WTC11 (cell line): ENCODE data around the gene DHX57. TPM values are rescaled to one million over a fixed set of nuclear protein-coding genes. Genes with fewer than 3 reads are reported as not detected.

Experiments used
- ATAC-seq: fragments of 200-7000 bp; cut with Tn5 transposase; 2 replicates; pipeline ENCODE4 v1.10.0; 2021; ENCODE audit warnings: mild to moderate bottlenecking, moderate library complexity
- CTCF ChIA-PET: fragments of 300-600 bp; sonication (Branson Sonifier 250); formaldehyde crosslinking; loops from one replicate; lab custom pipeline; 2021; ENCODE audit warnings: antibody characterized with exemption; lab: Charles Lee
- POLR2A ChIA-PET: fragments of 350-600 bp; sonication (Branson Sonifier 250); formaldehyde crosslinking; loops from one replicate; lab custom pipeline; 2021; ENCODE audit warnings: antibody characterized with exemption; lab: Charles Lee
- DNase-seq: peaks from one replicate; pipeline ENCODE4 v3.0.0; 2021; ENCODE audit warnings: low spot score
- H3K27ac Mint-ChIP-seq: 2 replicates; pipeline ENCODE4 v1.8.0; 2021; ENCODE audit warnings: mixed read lengths
- H3K27me3 Mint-ChIP-seq: 2 replicates; pipeline ENCODE4 v1.8.0; 2021; ENCODE audit warnings: low read depth, mild to moderate bottlenecking, moderate library complexity, mixed read lengths
- H3K36me3 Mint-ChIP-seq: 2 replicates; pipeline ENCODE4 v1.8.0; 2021; ENCODE audit warnings: mixed read lengths
- H3K4me1 Mint-ChIP-seq: 2 replicates; pipeline ENCODE4 v1.8.0; 2022; ENCODE audit warnings: mixed read lengths
- H3K4me3 Mint-ChIP-seq: 2 replicates; pipeline ENCODE4 v1.8.0; 2021; ENCODE audit warnings: mild to moderate bottlenecking, moderate library complexity, mixed read lengths
- H3K9me3 Mint-ChIP-seq: 2 replicates; pipeline ENCODE4 v1.8.0; 2021; ENCODE audit warnings: mixed read lengths
- CREM ChIP-seq: sonication (generic); formaldehyde crosslinking; IDR thresholded peaks from 2 replicates; pipeline ENCODE4 v1.8.1; 2022; ENCODE audit warnings: mild to moderate bottlenecking, missing genetic modification reagents, moderate library complexity
- E2F5 ChIP-seq: sonication (generic); formaldehyde crosslinking; IDR thresholded peaks from 2 replicates; pipeline ENCODE4 v1.8.1; 2022; ENCODE audit warnings: mild to moderate bottlenecking, moderate library complexity, missing genetic modification reagents
- EMX1 ChIP-seq: fragments of 250-450 bp; sonication (Bioruptor Pico); IDR thresholded peaks from 2 replicates; pipeline ENCODE4 v1.8.0; 2021; ENCODE audit warnings: mild to moderate bottlenecking
- ESRRA ChIP-seq: sonication (generic); formaldehyde crosslinking; IDR thresholded peaks from 2 replicates; pipeline ENCODE4 v1.8.1; 2022; ENCODE audit warnings: mild to moderate bottlenecking, missing genetic modification reagents, borderline replicate concordance
- ETV6 ChIP-seq: sonication (generic); formaldehyde crosslinking; IDR thresholded peaks from 2 replicates; pipeline ENCODE4 v1.8.1; 2022; ENCODE audit warnings: mild to moderate bottlenecking, missing genetic modification reagents
- FOXJ3 ChIP-seq: sonication (generic); formaldehyde crosslinking; IDR thresholded peaks from 2 replicates; pipeline ENCODE4 v1.9.0; 2021; ENCODE audit warnings: missing genetic modification reagents, mild to moderate bottlenecking, borderline replicate concordance
- FOXK1 ChIP-seq: sonication (generic); formaldehyde crosslinking; IDR thresholded peaks from 2 replicates; pipeline ENCODE4 v1.8.0; 2022; ENCODE audit warnings: mild to moderate bottlenecking, moderate library complexity, missing genetic modification reagents
- GABPB1 ChIP-seq: sonication (generic); formaldehyde crosslinking; IDR thresholded peaks from 2 replicates; pipeline ENCODE4 v1.8.1; 2023; ENCODE audit warnings: mild to moderate bottlenecking, missing genetic modification reagents
- GRHL2 ChIP-seq: fragments of 250-450 bp; sonication (Bioruptor Pico); IDR thresholded peaks from 2 replicates; pipeline ENCODE4 v1.8.0; 2022; ENCODE audit warnings: mild to moderate bottlenecking, moderate library complexity; ENCODE audit not compliant: insufficient replicate concordance, severe bottlenecking
- IRF2 ChIP-seq: sonication (generic); formaldehyde crosslinking; IDR thresholded peaks from 2 replicates; pipeline ENCODE4 v1.8.0; 2022; ENCODE audit warnings: low read depth, missing genetic modification reagents, borderline replicate concordance
- NFYB ChIP-seq: sonication (generic); formaldehyde crosslinking; conservative IDR thresholded peaks from 2 replicates; pipeline ENCODE4 v1.8.0; 2022; ENCODE audit warnings: low read depth, missing genetic modification reagents
- NR1H2 ChIP-seq: sonication (generic); formaldehyde crosslinking; IDR thresholded peaks from 2 replicates; pipeline ENCODE4 v1.9.0; 2021; ENCODE audit warnings: mild to moderate bottlenecking, moderate library complexity, missing genetic modification reagents
- SMAD4 ChIP-seq: sonication (generic); formaldehyde crosslinking; IDR thresholded peaks from 2 replicates; pipeline ENCODE4 v1.8.0; 2022; ENCODE audit warnings: mild to moderate bottlenecking, missing genetic modification reagents
- SOX15 ChIP-seq: fragments of 250-450 bp; sonication (Bioruptor Pico); IDR thresholded peaks from 2 replicates; pipeline ENCODE4 v1.9.0; 2021; ENCODE audit warnings: mild to moderate bottlenecking
- TEAD1 ChIP-seq: sonication (generic); formaldehyde crosslinking; IDR thresholded peaks from 2 replicates; pipeline ENCODE4 v1.8.0; 2022; ENCODE audit warnings: mild to moderate bottlenecking, missing genetic modification reagents
- TP53 ChIP-seq: sonication (generic); formaldehyde crosslinking; IDR thresholded peaks from 2 replicates; pipeline ENCODE4 v1.8.1; 2023; ENCODE audit warnings: mild to moderate bottlenecking, missing genetic modification reagents
- ZBTB21 ChIP-seq: sonication (generic); formaldehyde crosslinking; IDR thresholded peaks from 2 replicates; pipeline ENCODE4 v1.8.1; 2023; ENCODE audit warnings: mild to moderate bottlenecking, missing genetic modification reagents, borderline replicate concordance
- ZBTB43 ChIP-seq: sonication (generic); formaldehyde crosslinking; IDR thresholded peaks from 2 replicates; pipeline ENCODE4 v1.8.1; 2023; ENCODE audit warnings: mild to moderate bottlenecking, missing genetic modification reagents
- ZNF317 ChIP-seq: sonication (generic); formaldehyde crosslinking; IDR thresholded peaks from 2 replicates; pipeline ENCODE4 v1.8.1; 2023; ENCODE audit warnings: low read depth, mild to moderate bottlenecking, moderate library complexity, missing genetic modification reagents, borderline replicate concordance
- total RNA-seq: library from RNA; stranded (reverse); gene quantifications from 3 replicates; pipeline ENCODE4 v1.2.3, GENCODE V29; 2021
- TF ChIP-seq, protein P1 (sequence below): sonication (generic); formaldehyde crosslinking; IDR thresholded peaks from 2 replicates; pipeline ENCODE4 v1.8.0; 2022; ENCODE audit warnings: mild to moderate bottlenecking, missing genetic modification reagents
- TF ChIP-seq, protein P2 (sequence below): sonication (generic); formaldehyde crosslinking; IDR thresholded peaks from 2 replicates; pipeline ENCODE4 v1.8.0; 2023; ENCODE audit warnings: mild to moderate bottlenecking, missing genetic modification reagents

The DHX57 gene
- total RNA-seq, 1 experiment from 2014 or later = 30.3 TPM

- TF ChIP-seq, protein P1, sequence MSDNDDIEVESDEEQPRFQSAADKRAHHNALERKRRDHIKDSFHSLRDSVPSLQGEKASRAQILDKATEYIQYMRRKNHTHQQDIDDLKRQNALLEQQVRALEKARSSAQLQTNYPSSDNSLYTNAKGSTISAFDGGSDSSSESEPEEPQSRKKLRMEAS (CRISPR knock-in tag) = no peak
- TF ChIP-seq GABPB1 (CRISPR knock-in tag) (no peak), NR1H2 (CRISPR knock-in tag) (no peak)
- peaks cover 16% of the 10 kb centered on the region for H3K36me3 Mint-ChIP-seq
- POLR2A ChIA-PET = no interaction called here
- no peak overlapping the region for H3K4me3 Mint-ChIP-seq
- H3K9me3 Mint-ChIP-seq = no peaks in the 10 kb centered on the region
- no peak overlapping the region for H3K27ac Mint-ChIP-seq
- H3K27me3 Mint-ChIP-seq = no peaks in the 10 kb centered on the region
- CTCF ChIA-PET = interaction anchor here (0.8 to 1.4 kb wide), 2 partner anchors 8 to 9 kb away, joined by 3 to 5 read pairs; no protein-coding TSS in a partner anchor
- H3K4me1 Mint-ChIP-seq = no peaks in the 10 kb centered on the region
- no peak for DNase-seq
- ATAC-seq = no peak; the same call in none of the 2 replicates
These were observed 40.6 kb downstream of the DHX57 start for GRCh38 chr2:38835015-38835601.

DNA sequence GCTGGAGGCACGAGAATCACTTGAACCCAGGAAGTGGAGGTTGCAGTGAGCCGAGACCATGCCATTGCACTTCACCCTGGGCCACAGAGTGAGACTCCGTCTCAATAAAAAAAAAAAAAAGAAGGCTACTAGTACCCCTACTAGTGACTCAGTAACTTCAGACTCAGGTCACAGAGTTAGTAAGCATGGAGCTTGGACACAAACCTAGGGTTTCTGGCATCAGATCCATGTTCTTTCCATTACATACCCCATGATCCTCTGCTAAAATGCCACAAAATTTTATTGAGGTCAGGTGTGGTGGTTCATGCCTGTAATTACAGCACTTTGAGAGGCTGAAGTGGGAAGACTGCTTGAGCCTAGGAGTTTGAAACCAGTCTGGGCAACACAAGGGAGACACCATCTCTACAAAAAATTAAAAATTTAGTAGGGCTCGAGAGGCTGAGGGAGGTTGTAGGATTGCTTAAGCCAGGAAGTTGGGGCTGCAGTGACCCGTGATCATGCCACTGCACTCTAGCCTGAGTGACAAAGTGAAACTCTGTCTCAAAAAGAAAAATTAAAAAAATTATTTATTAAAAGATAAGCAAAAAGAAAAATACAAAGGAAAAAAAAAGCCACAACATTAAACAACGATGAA, 45.1 kb downstream of the DHX57 start:
- DNase-seq = no peak

DNA sequence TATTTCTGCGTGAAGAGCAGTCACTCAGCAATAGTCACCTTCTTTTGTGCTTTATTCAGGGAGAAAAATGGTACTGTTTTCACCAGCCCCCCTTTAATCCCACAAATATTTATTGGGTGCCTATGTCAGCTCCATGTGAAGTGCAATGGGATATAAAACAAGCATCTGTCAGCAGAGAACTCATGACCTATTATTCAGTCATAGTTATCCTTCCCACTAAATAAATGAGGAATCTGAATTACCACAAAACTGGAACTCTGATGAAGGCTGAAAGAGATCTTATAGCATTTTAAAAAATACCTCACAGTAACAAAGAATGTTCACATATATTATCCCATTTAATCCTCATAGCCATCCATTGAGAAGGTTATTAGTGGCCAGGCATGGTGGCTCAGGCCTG, 45.8 kb downstream of the DHX57 start:
- no peaks in the 10 kb centered on the region for H3K27me3 Mint-ChIP-seq
- no peak for DNase-seq
- H3K36me3 Mint-ChIP-seq = peaks cover 26% of the 10 kb centered on the region
- ATAC-seq = no peak
- ChIA-PET CTCF (no interaction called here), POLR2A (no interaction called here)
- peaks cover 8% of the 10 kb centered on the region; the same call in 1 of the 2 replicates for H3K4me1 Mint-ChIP-seq
- H3K27ac Mint-ChIP-seq = no peak overlapping the region
- H3K4me3 Mint-ChIP-seq = no peak overlapping the region
- no peaks in the 10 kb centered on the region for H3K9me3 Mint-ChIP-seq
- TF ChIP-seq, protein P2, sequence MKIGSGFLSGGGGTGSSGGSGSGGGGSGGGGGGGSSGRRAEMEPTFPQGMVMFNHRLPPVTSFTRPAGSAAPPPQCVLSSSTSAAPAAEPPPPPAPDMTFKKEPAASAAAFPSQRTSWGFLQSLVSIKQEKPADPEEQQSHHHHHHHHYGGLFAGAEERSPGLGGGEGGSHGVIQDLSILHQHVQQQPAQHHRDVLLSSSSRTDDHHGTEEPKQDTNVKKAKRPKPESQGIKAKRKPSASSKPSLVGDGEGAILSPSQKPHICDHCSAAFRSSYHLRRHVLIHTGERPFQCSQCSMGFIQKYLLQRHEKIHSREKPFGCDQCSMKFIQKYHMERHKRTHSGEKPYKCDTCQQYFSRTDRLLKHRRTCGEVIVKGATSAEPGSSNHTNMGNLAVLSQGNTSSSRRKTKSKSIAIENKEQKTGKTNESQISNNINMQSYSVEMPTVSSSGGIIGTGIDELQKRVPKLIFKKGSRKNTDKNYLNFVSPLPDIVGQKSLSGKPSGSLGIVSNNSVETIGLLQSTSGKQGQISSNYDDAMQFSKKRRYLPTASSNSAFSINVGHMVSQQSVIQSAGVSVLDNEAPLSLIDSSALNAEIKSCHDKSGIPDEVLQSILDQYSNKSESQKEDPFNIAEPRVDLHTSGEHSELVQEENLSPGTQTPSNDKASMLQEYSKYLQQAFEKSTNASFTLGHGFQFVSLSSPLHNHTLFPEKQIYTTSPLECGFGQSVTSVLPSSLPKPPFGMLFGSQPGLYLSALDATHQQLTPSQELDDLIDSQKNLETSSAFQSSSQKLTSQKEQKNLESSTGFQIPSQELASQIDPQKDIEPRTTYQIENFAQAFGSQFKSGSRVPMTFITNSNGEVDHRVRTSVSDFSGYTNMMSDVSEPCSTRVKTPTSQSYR = no peak
- TF ChIP-seq ZNF317 (CRISPR knock-in tag) (no peak), ZBTB21 (CRISPR knock-in tag) (no peak)

More for the DNA sequence above, 45.1 kb downstream of the DHX57 start:
- CTCF ChIA-PET = no interaction called here
- Mint-ChIP-seq H3K27me3 (no peaks in the 10 kb centered on the region), H3K9me3 (no peaks in the 10 kb centered on the region), H3K4me3 (no peak overlapping the region), H3K4me1 (peaks cover 8% of the 10 kb centered on the region; the same call in 1 of the 2 replicates), H3K36me3 (peaks cover 23% of the 10 kb centered on the region), H3K27ac (no peak overlapping the region)
- POLR2A ChIA-PET = no interaction called here
- no peak for ATAC-seq
- TF ChIP-seq SOX15 (no peak), ETV6 (no peak), SMAD4 (CRISPR knock-in tag) (no peak), FOXJ3 (CRISPR knock-in tag) (no peak), TP53 (CRISPR knock-in tag) (no peak), ZBTB43 (CRISPR knock-in tag) (no peak), EMX1 (no peak), NFYB (CRISPR knock-in tag) (no peak), ESRRA (CRISPR knock-in tag) (no peak), GRHL2 (CRISPR knock-in tag) (no peak), E2F5 (CRISPR knock-in tag) (no peak), CREM (CRISPR knock-in tag) (no peak), FOXK1 (no peak), TEAD1 (no peak), IRF2 (CRISPR knock-in tag) (no peak)
- TF ChIP-seq, protein P1 (CRISPR knock-in tag) = no peak
- TF ChIP-seq, protein P2 = no peak
